A549 (cell line): ENCODE results near the gene SLC35E1.

Experiments
- CTCF ChIP-seq: fragments of >200 bp; sonication (Bioruptor Twin); formaldehyde crosslinking; IDR thresholded peaks from 3 replicates; pipeline ENCODE4 v1.5.1; 2016
- GATA3 ChIP-seq: IDR thresholded peaks from 2 replicates; pipeline ENCODE4 v1.6.1; 2012; ENCODE audit warnings: borderline replicate concordance
- MAFK ChIP-seq: fragments of 450-650 bp; IDR thresholded peaks from 2 replicates; pipeline ENCODE4 v1.6.1; 2014; ENCODE audit not compliant: partially characterized antibody
- MAX ChIP-seq: IDR thresholded peaks from 2 replicates; pipeline ENCODE4 v1.6.1; 2012
- REST ChIP-seq: fragments of 200-600 bp; sonication (generic); IDR thresholded peaks from 2 replicates; pipeline ENCODE4 v1.6.1; 2016; ENCODE audit warnings: antibody characterized with exemption, mild to moderate bottlenecking, moderate library complexity

- TF ChIP-seq CTCF (no peak), MAX (no peak), GATA3 (no peak), REST (no peak), MAFK (no peak)
These were observed 23.3 kb downstream of the SLC35E1 start for GRCh38 chr19:16548956-16549355.
